ENCODE data around the gene SLC43A3. TPM values are rescaled to one million over a fixed set of nuclear protein-coding genes. Genes with fewer than 3 reads are reported as not detected.
"Not testable (repeated sequence)": the region's sequence is repeated elsewhere in the genome, so short reads cannot be mapped to it uniquely, and the experiment has no call there.

The SLC43A3 gene
- total and polyA plus RNA-seq, 10 donors, result 15.2 to 72.5 (median 35.7) TPM

DNA sequence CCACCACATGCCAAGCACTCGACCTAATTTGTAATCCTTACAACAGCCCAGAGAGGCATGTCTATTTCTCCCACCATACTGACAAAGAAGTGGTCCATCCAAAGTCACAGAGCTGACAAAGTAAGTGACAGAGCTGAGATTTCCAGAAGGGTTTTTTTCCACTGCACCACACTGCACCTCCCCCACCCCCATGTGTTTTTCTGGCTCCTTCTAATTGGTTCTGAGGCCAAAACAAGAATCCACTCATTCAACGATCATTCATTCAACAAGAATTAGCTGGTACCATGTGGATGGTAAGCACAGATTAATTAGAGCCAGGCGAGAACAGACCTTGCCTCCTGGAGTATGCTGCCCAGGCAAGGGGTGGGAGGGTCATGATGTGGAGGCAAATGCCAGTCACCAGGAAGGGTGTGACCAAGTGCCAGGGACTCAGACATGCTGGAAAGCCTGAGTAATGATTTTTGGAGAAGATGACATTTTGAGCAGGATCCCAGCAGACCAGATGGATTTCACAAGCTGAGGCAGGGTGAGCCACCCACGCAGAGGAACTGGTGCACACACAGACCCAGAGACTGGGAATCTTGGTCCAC, 21.6 kb downstream of the SLC43A3 start:
- H3K4me3 ChIP-seq, result no peak overlapping the region
- peaks cover 0 to 26% (median 13%) of the 10 kb centered on the region in 6 donors for H3K4me1 ChIP-seq
- peaks cover 4 to 50% (median 35%) of the 10 kb centered on the region in 6 donors for H3K36me3 ChIP-seq
- peak overlapping the region in 2 of 8 donors; percentile 57 to 62 for H3K27ac ChIP-seq
- intact Hi-C loops (cut with DNase I; ENCODE audit: low total_unique reads), result no loop called here
- no peaks in the 10 kb centered on the region for H3K27me3 ChIP-seq (replicated peaks in 1 of 7)
- 77 to 94% (median 82%) methylated on average over 4 of the region's 4 CpGs for WGBS, 5 donors
- no peak for DNase-seq
- no peaks in the 10 kb centered on the region for H3K9me3 ChIP-seq
- peak in 1 of 3 donors; percentile 10 for TF ChIP-seq POLR2AphosphoS5 (IDR thresholded peaks at IDR 0.05)
- TF ChIP-seq, protein P1, sequence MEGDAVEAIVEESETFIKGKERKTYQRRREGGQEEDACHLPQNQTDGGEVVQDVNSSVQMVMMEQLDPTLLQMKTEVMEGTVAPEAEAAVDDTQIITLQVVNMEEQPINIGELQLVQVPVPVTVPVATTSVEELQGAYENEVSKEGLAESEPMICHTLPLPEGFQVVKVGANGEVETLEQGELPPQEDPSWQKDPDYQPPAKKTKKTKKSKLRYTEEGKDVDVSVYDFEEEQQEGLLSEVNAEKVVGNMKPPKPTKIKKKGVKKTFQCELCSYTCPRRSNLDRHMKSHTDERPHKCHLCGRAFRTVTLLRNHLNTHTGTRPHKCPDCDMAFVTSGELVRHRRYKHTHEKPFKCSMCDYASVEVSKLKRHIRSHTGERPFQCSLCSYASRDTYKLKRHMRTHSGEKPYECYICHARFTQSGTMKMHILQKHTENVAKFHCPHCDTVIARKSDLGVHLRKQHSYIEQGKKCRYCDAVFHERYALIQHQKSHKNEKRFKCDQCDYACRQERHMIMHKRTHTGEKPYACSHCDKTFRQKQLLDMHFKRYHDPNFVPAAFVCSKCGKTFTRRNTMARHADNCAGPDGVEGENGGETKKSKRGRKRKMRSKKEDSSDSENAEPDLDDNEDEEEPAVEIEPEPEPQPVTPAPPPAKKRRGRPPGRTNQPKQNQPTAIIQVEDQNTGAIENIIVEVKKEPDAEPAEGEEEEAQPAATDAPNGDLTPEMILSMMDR (IDR thresholded peaks at IDR 0.05 in 8 of 11, conservative IDR thresholded peaks at IDR 0.05 in 3 of 11), result no peak
- no peak for TF ChIP-seq POLR2A (IDR thresholded peaks at IDR 0.05)

DNA sequence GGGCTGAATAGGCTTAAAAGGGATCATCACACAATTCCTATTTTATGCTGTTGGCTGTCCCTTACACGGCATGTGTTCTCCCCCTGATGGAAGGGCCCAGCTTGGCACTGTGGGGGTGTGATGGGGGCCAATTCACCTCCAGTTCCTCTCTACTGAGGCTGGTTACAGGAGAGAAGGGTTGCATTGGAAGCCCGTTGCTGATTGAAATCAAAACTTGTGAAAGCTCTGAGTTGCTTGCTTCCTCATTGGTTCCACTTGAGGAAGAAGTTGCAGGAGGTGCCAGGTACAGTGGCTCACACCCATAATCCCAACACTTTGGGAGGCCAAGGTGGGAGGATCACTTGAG, 23.1 kb downstream of the SLC43A3 start:
- Histone ChIP-seq H3K27ac (peak overlapping the region in 2 of 8 donors; percentile 14 to 34), H3K4me1 (peaks cover 0 to 26% (median 13%) of the 10 kb centered on the region in 6 donors), H3K36me3 (peaks cover 4 to 34% (median 20%) of the 10 kb centered on the region in 6 donors), H3K9me3 (no peaks in the 10 kb centered on the region), H3K27me3 (replicated peaks in 1 of 7) (no peaks in the 10 kb centered on the region), H3K4me3 (no peak overlapping the region)
- 37 to 64% (median 55%) methylated on average over 2 of the region's 2 CpGs for WGBS, 5 donors
- intact Hi-C loops (cut with DNase I; ENCODE audit: low total_unique reads), result no loop called here
- TF ChIP-seq POLR2A (IDR thresholded peaks at IDR 0.05), result no peak
- TF ChIP-seq POLR2AphosphoS5 (IDR thresholded peaks at IDR 0.05), result no peak
- TF ChIP-seq, protein P1 (IDR thresholded peaks at IDR 0.05 in 8 of 11, conservative IDR thresholded peaks at IDR 0.05 in 3 of 11), result no peak
- DNase-seq, result no peak

DNA sequence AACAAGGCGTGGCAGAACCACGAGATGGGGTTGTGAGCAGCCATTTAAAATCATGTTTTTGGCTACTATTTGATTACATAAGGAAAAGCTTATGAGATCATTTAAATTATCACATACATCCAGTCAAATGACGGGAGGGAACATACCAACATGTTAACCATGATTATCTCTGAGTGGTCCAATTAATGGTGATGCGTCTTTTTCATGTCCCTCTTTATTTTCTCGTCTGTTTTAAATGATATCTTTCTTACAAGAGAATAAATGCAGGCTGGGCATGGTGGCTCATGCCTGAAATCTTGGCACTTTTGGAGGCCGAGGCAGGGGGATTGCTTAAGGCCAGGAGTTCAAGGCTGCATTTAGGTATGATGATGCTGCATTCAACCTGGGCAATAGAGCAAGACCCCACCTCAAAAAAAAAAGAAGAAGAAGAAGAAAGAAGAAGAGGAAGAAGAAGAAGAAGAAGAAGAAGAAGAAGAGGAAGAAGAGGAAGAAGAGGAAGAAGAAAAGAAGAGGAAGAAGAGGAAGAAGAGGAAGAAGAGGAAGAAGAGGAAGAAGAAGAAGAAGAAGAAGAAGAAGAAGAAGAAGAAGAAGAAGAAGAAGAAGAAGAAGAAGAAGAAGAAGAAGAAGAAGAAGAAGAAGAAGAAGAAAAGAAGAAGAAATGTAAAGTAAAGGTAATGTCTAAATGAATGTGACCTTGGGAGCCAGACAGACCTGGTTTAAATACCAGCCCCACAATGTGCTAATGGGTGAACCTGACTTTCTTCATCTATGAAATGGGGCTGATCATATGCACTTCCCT, 23.7 kb downstream of the SLC43A3 start:
- intact Hi-C loops (cut with DNase I; ENCODE audit: low total_unique reads); H3K4me3 ChIP-seq; H3K9me3 ChIP-seq; DNase-seq; H3K27me3 ChIP-seq (replicated peaks in 1 of 7): not testable (repeated sequence)
- peaks cover 0 to 26% (median 13%) of the 10 kb centered on the region in 6 donors for H3K4me1 ChIP-seq
- H3K36me3 ChIP-seq, result peaks cover 0 to 28% (median 14%) of the 10 kb centered on the region in 6 donors
- peak overlapping the region in 2 of 8 donors; percentile 14 to 34 for H3K27ac ChIP-seq
- 83 to 96% (median 89%) methylated on average over 6 of the region's 6 CpGs for WGBS, 5 donors

DNA sequence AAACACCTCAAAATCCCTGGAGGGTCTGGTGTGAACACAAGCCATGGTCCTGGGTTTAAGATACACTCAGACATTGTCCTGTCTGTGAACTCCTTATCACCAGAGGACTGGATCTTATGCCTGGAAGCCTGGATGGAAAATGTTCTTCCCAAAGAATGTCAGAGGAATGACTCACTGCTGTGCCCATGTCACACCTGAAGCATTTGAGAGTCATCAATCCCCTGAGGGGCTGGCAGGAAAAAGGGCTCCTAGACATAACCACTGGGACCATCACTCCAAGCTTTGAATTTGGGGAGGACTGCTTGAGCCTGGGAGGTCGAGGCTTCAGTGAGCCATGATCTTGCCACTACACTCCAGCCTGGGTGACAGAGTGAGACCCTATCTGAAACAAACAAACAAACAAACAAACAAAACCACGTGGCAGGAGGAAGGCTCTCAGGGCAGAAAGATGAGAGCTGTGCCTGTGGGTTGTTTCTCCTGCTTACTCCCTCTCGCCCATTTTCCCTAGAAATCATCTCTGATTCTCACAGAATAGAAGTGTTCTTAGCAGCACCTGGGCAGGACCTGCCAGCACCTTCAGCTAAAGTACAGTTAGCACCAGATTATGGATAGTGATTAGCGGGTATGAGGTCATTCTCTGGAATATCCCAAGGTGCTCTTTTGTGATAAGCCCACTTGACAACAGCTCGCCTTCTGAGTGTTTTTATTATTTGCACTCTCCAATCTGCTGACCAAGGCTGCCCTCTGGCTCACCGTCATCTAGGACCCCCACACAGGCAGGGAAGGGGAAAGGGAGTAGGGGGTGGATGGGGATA, 24.5 kb downstream of the SLC43A3 start:
- Histone ChIP-seq H3K36me3 (peaks cover 0 to 20% (median 6%) of the 10 kb centered on the region in 6 donors), H3K27ac (no peak overlapping the region), H3K4me3 (no peak overlapping the region), H3K27me3 (replicated peaks in 1 of 7) (no peaks in the 10 kb centered on the region), H3K4me1 (peaks cover 0 to 22% (median 12%) of the 10 kb centered on the region in 6 donors), H3K9me3 (no peaks in the 10 kb centered on the region)
- intact Hi-C loops (cut with DNase I; ENCODE audit: low total_unique reads), result no loop called here
- 66 to 80% (median 79%) methylated on average over 6 of the region's 6 CpGs for WGBS, 5 donors
- no peak for DNase-seq
- TF ChIP-seq, protein P1 (IDR thresholded peaks at IDR 0.05 in 8 of 11, conservative IDR thresholded peaks at IDR 0.05 in 3 of 11), result no peak
- TF ChIP-seq POLR2AphosphoS5 (IDR thresholded peaks at IDR 0.05) (no peak), POLR2A (IDR thresholded peaks at IDR 0.05) (no peak)
